Measurements from ENCODE around the gene LY9.

LY9 gene

DNA sequence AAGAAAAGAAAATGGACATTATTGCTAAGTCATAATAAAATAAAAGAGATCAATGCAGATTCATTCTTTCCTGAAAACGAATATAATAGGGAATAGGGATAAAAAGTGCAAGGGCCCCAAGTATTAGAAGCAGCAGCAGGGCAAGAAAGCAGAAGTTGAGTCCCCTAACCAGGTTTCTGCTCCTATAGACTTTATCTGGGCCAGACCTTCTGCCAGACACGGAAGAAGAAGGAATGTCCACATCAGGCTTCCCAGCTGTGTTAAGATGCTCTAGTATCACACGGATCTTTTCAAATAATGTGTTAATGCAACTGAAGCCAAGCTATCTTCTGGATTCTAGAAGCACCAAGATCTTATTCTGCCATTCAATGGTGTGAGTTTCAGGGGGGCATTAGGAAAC is 39.8 kb downstream of the LY9 start:
- Histone ChIP-seq H3K9me3 (replicated peaks in 1 of 11) (no peaks in the 10 kb centered on the region), H4K20me1 (no peaks in the 10 kb centered on the region), H3K4me3 (no peak overlapping the region; a peak in 1 of 20 replicates), H3K9ac (peak overlapping the region in 5 of 11 experiments; percentile 69 to 81 (median 77); a peak in 7 of 22 replicates), H3K4me2 (peak overlapping the region; percentile 56 to 94 (median 85)), H3K27me3 (no peaks in the 10 kb centered on the region), H3K4me1 (peaks cover 34 to 62% (median 54%) of the 10 kb centered on the region in 10 experiments), H3K36me3 (no peaks in the 10 kb centered on the region), H3K27ac (peak overlapping the region in 7 of 11 experiments; percentile 81 to 96 (median 89); a peak in 14 of 22 replicates)
- TF ChIP-seq Cebpa-rat (IDR thresholded peaks at IDR 0.05) = no peak

DNA sequence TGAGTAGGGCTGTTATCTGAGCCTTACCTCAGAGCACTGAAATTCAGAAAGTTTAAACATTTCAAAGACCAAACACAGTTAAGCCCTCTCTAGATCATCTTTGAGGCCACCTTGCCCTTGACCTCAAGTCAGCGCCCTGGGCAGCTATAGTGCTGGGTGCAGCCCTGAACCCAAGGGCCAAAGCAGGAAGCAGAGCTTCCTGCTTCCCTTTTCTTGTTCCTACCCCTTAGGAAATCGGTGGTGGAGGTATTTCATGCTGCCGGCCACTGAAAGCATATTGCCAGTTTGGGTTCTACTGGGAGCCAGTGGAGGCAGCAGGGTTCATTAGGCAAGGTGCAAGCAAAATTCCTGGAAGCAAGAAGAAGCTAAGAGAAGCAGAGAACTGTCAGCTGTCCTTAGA is 40.6 kb downstream of the LY9 start:
- Histone ChIP-seq H3K4me2 (peak overlapping the region; percentile 56 to 94 (median 85)), H3K4me3 (peak overlapping the region in 3 of 10 experiments; percentile 5 to 28 (median 5); a peak in 1 of 20 replicates), H3K4me1 (peaks cover 34 to 70% (median 56%) of the 10 kb centered on the region in 10 experiments), H3K27ac (peak overlapping the region in 9 of 11 experiments; percentile 59 to 96 (median 84); a peak in 18 of 22 replicates), H3K36me3 (no peaks in the 10 kb centered on the region), H3K9ac (peak overlapping the region in 8 of 11 experiments; percentile 53 to 81 (median 72); a peak in 14 of 22 replicates), H3K9me3 (replicated peaks in 1 of 11) (no peaks in the 10 kb centered on the region), H3K27me3 (no peaks in the 10 kb centered on the region), H4K20me1 (no peaks in the 10 kb centered on the region)
- no peak for TF ChIP-seq Cebpa-rat (IDR thresholded peaks at IDR 0.05)

DNA sequence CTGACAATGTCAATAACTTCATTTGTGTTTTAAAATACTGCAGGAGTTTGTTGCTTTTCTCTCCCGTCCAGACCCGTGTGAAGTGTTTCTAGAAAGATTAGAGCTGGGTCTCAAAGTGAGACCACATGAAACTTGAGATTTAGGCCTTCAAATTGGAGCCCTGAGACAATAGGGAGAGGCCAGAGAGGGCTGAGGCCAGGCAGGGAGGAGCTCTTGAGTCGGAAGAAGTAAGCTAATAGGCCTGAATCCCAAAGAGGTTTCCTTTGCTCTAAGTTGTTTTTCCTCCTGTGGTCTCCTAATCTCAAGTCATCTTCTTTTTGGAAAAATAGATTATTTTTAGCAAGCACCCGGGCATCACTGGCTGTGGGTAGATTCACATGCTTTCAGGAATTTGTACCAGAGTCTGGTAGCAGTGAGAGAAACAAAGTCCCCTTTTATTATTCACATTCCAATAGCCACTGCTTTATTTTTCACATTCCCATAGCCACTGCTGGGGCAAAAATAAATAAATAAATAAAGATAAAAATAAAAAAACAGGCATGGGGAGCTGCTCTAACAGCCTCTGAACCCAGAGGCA is 41.1 kb downstream of the LY9 start:
- no peak for TF ChIP-seq Cebpa-rat (IDR thresholded peaks at IDR 0.05)
- H3K27ac ChIP-seq = peak overlapping the region in 10 of 11 experiments; percentile 12 to 96 (median 84); a peak in 19 of 22 replicates
- H3K4me2 ChIP-seq = peak overlapping the region; percentile 56 to 94 (median 85)

DNA sequence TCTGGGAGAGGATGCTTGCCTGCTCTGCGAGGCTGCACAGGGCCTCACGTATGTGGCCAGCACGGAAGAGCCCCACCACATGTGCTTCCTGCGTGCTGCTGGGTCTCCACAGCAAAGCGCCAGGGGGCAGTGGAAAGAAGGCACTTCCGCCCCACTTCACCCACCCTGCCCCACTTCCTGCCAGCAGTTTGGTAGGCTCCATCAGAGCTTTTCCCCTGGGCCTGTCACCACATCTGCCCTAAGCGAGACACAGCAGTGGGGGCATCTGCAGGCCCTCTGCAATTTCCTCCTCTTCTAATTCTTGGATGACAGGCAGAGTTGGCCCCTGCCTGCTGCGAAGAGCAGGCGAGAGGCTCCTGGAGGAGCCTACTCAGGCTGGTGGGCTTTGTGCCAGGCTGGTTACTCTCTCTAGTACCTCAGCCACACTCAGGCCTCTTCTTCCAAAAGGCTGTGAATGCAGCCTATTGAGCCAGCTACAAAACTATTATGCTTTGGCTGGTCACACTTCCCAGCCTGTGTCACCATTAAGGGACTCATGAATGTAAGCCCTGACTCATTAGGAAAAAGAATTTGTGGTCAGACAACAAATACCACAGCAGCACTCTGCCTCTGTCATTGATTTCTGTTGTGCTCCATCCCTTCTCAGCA is 41.7 kb downstream of the LY9 start:
- no peaks in the 10 kb centered on the region for H3K9me3 ChIP-seq (replicated peaks in 1 of 11)
- H3K4me3 ChIP-seq = peak overlapping the region in 5 of 10 experiments; percentile 0 to 34 (median 9); a peak in 3 of 20 replicates
- H3K27me3 ChIP-seq = no peaks in the 10 kb centered on the region
- TF ChIP-seq Cebpa-rat (IDR thresholded peaks at IDR 0.05) = peak in 4 of 11 experiments; percentile 42 to 89 (median 54); a peak in 7 of 22 replicates
- no peaks in the 10 kb centered on the region for H3K36me3 ChIP-seq
- H4K20me1 ChIP-seq = no peaks in the 10 kb centered on the region
- H3K4me1 ChIP-seq = peaks cover 43 to 81% (median 68%) of the 10 kb centered on the region in 10 experiments
- H3K9ac ChIP-seq = peak overlapping the region in 9 of 11 experiments; percentile 29 to 81 (median 69); a peak in 16 of 22 replicates
- peak overlapping the region in 10 of 11 experiments; percentile 12 to 96 (median 84); a peak in 19 of 22 replicates for H3K27ac ChIP-seq
- H3K4me2 ChIP-seq = peak overlapping the region; percentile 56 to 94 (median 85)

More for the DNA sequence above, 41.1 kb downstream of the LY9 start:
- Histone ChIP-seq H3K4me3 (peak overlapping the region in 3 of 10 experiments; percentile 5 to 28 (median 5); a peak in 1 of 20 replicates), H3K4me1 (peaks cover 37 to 75% (median 61%) of the 10 kb centered on the region in 10 experiments), H3K9ac (peak overlapping the region in 8 of 11 experiments; percentile 53 to 81 (median 72); a peak in 16 of 22 replicates), H3K36me3 (no peaks in the 10 kb centered on the region), H3K9me3 (replicated peaks in 1 of 11) (no peaks in the 10 kb centered on the region), H3K27me3 (no peaks in the 10 kb centered on the region), H4K20me1 (no peaks in the 10 kb centered on the region)

DNA sequence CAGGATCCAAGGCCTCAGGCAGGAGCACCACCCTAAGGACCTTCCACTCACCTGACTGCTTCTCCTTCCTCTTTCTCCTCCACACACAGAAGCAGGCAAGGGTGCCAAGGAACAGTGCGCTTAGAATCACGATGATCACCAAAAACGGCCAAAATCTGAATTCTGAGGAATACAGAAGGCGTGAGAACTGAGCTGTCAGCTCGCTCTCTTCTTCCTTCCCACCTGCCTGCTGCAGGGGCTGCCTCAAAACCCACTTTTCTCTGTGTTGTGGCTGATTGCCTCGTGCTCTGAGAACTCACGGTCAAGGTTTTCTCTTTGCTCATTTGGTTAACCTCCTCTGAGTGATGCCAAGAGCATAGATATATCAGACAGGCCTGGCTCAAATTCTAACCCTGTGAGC is 42.9 kb downstream of the LY9 start:
- Histone ChIP-seq H3K4me1 (peaks cover 48 to 93% (median 80%) of the 10 kb centered on the region in 10 experiments), H3K27me3 (no peaks in the 10 kb centered on the region), H3K27ac (peak overlapping the region in 6 of 11 experiments; percentile 81 to 96 (median 86); a peak in 12 of 22 replicates), H4K20me1 (no peaks in the 10 kb centered on the region), H3K9ac (peak overlapping the region in 4 of 11 experiments; percentile 64 to 81 (median 76); a peak in 7 of 22 replicates), H3K4me2 (peak overlapping the region in 9 of 11 experiments; percentile 75 to 94 (median 89); a peak in 18 of 22 replicates), H3K9me3 (replicated peaks in 1 of 11) (peaks cover 0 to 3% (median 0%) of the 10 kb centered on the region in 11 experiments; a peak in 1 of 22 replicates), H3K36me3 (no peaks in the 10 kb centered on the region), H3K4me3 (0 out of 20 replicates have a peak overlapping the region, but pooled peaks of 1 of the 10 experiments have one; percentile 0)
- TF ChIP-seq Cebpa-rat (IDR thresholded peaks at IDR 0.05) = no peak

DNA sequence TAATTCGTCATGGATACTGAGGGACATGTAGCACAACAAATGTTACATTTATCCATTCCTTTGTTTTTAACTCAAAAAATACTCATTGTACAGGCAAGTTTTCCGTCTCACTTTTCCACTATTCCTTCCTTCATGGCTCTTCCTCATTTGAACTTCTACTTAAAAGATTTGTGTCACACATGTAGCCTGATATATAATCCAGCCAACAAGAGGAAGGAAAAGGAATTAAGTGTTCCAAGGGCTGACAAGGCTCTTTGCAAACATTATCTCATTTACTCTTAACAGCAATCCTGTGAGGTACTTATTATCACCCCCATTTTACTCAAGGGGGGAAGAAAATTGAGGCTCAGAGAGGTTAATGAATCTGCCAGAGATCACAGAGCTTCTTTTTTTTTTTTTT is 43.8 kb downstream of the LY9 start:
- Histone ChIP-seq H3K27me3 (no peaks in the 10 kb centered on the region), H3K4me3 (no peak overlapping the region), H3K4me1 (peaks cover 48 to 98% (median 86%) of the 10 kb centered on the region in 10 experiments), H4K20me1 (no peaks in the 10 kb centered on the region), H3K36me3 (no peaks in the 10 kb centered on the region), H3K9ac (no peak overlapping the region), H3K27ac (no peak overlapping the region), H3K9me3 (replicated peaks in 1 of 11) (peaks cover 5 to 12% (median 6%) of the 10 kb centered on the region in 11 experiments; a peak in 21 of 22 replicates), H3K4me2 (peak overlapping the region in 7 of 11 experiments; percentile 82 to 94 (median 89); a peak in 12 of 22 replicates)
- no peak for TF ChIP-seq Cebpa-rat (IDR thresholded peaks at IDR 0.05)

DNA sequence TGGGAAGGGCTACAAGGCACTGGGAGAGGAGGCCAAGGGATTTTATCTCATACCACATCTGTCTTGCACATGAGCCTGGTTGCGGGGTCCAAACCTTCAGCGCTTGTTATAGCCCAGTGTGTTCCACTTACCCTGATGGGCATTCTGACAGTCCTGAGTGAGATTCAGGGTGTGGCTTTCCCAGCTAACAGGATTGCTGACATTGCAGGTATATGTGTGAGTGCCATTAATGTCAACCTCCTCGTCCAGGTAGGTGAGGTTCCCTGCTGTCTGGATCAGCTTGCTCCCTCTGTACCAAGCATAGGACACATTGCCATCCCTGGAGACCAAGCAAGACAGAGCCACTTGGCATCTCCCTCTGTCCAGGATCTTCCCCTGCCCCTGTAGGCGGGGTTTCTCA is 45.1 kb downstream of the LY9 start:
- H3K9ac ChIP-seq = no peak overlapping the region
- H3K36me3 ChIP-seq = no peaks in the 10 kb centered on the region
- no peak overlapping the region for H3K27ac ChIP-seq
- H3K27me3 ChIP-seq = no peaks in the 10 kb centered on the region
- peaks cover 8 to 24% (median 15%) of the 10 kb centered on the region in 11 experiments; a peak in 21 of 22 replicates for H3K9me3 ChIP-seq (replicated peaks in 1 of 11)
- TF ChIP-seq Cebpa-rat (IDR thresholded peaks at IDR 0.05) = no peak
- no peak overlapping the region for H3K4me3 ChIP-seq
- H3K4me2 ChIP-seq = peak overlapping the region in 6 of 11 experiments; percentile 40 to 94 (median 66); a peak in 10 of 22 replicates
- H4K20me1 ChIP-seq = no peaks in the 10 kb centered on the region
- H3K4me1 ChIP-seq = peaks cover 45 to 90% (median 80%) of the 10 kb centered on the region in 10 experiments

DNA sequence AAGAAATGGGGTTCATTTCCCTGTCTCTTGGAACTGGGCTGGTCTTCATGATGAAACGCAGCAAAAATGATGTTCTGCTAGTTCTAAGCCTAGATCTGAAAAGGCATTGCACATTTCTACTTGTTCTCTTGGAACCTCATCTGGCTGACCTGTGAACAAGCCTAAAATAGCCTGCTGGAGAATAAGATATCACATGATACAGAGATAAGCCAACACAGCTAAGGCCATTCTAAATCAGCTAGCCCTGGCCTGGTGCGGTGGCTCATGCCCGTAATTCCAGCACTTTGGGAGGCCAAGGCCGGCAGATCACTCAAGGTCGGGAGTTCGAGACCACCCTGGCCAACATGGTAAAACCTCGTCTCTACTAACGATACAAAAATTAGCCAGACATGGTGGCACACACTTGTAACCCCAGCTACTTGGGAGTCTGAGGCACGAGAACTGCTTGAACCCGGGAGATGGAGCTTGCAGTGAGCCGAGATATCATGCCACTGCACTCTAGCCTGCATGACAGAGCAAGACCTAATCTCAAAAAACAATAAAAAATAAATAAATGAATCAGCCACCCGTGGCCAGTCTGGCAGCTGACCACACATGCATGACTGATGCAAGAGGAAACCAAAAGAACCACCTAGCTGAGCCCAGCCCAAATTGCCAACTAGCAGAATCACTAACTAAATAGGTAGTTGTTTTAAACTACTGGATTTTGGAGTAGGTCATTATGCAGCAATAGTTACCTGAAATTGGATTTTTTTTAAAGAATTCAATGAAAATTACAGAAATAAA is 48.7 kb downstream of the LY9 start:
- Histone ChIP-seq H3K9ac (no peak overlapping the region), H4K20me1 (no peaks in the 10 kb centered on the region), H3K27me3 (no peaks in the 10 kb centered on the region), H3K9me3 (replicated peaks in 1 of 11) (peaks cover 8 to 33% (median 19%) of the 10 kb centered on the region in 11 experiments; a peak in 21 of 22 replicates), H3K4me3 (peak overlapping the region in 7 of 10 experiments; percentile 2 to 24 (median 16); a peak in 3 of 20 replicates), H3K36me3 (no peaks in the 10 kb centered on the region), H3K27ac (peak overlapping the region in 7 of 11 experiments; percentile 14 to 59 (median 47); a peak in 10 of 22 replicates), H3K4me2 (peak overlapping the region in 9 of 11 experiments; percentile 27 to 60 (median 46); a peak in 18 of 22 replicates), H3K4me1 (peaks cover 18 to 57% (median 44%) of the 10 kb centered on the region in 10 experiments)
- TF ChIP-seq Cebpa-rat (IDR thresholded peaks at IDR 0.05) = 0 out of 22 replicates have a peak, but pooled peaks of 1 of the 11 experiments have one; percentile 43

All from BLaER1 treated with 17β-estradiol and CSF1 and Interleukin-3, amounts not matched to agents 10 nM and 100 nM (cell line).